H9 (cell line): ENCODE measurements around the gene R3HDM2. TPM values are rescaled to one million over a fixed set of nuclear protein-coding genes. Genes with fewer than 3 reads are reported as not detected.
A peak's percentile ranks its signal among the peaks of the same experiment; 100 is the strongest.

Experiments
- DNase-seq: peaks from one replicate; pipeline ENCODE4 v3.0.0-alpha.2; 2017
- H2AFZ ChIP-seq: one replicate; pipeline ENCODE4 v1.6.1; 2013; ENCODE audit warnings: mild to moderate bottlenecking, low read length, control low read depth, moderate library complexity
- H2AK5ac ChIP-seq: 2 replicates; pipeline ENCODE4 v1.6.1; 2013; ENCODE audit warnings: low read length, control low read depth, mixed read lengths; ENCODE audit not compliant: insufficient read length
- H2BK120ac ChIP-seq: one replicate; pipeline ENCODE4 v1.6.1; 2013; ENCODE audit warnings: low read depth, mild to moderate bottlenecking, low read length, control low read depth, inconsistent platforms; ENCODE audit not compliant: poor library complexity, severe bottlenecking
- H2BK12ac ChIP-seq: 2 replicates; pipeline ENCODE4 v1.6.1; 2013; ENCODE audit warnings: low read length, control low read depth, mixed read lengths, low read depth; ENCODE audit not compliant: insufficient read length
- H2BK15ac ChIP-seq: 2 replicates; pipeline ENCODE4 v1.6.1; 2013; ENCODE audit warnings: low read depth, low read length, control low read depth
- H2BK20ac ChIP-seq: one replicate; pipeline ENCODE4 v1.6.1; 2013; ENCODE audit warnings: low read depth, mild to moderate bottlenecking, low read length, control low read depth, inconsistent platforms; ENCODE audit not compliant: poor library complexity, severe bottlenecking
- H2BK5ac ChIP-seq: 2 replicates; pipeline ENCODE4 v1.6.1; 2013; ENCODE audit warnings: low read length, control low read depth, mixed read lengths; ENCODE audit not compliant: insufficient read length
- H3K14ac ChIP-seq: 2 replicates; pipeline ENCODE4 v1.6.1; 2013; ENCODE audit warnings: low read length, control low read depth; ENCODE audit not compliant: insufficient read depth
- H3K18ac ChIP-seq: 2 replicates; pipeline ENCODE4 v1.6.1; 2013; ENCODE audit warnings: low read depth, mild to moderate bottlenecking, mixed read lengths, low read length, control low read depth; ENCODE audit not compliant: insufficient read length
- H3K23ac ChIP-seq: 2 replicates; pipeline ENCODE4 v1.6.1; 2013; ENCODE audit warnings: low read length, control low read depth, mixed read lengths, low read depth; ENCODE audit not compliant: insufficient read length
- H3K23me2 ChIP-seq: 2 replicates; pipeline ENCODE4 v1.6.1; 2013; ENCODE audit warnings: low read depth, mild to moderate bottlenecking, mixed read lengths, low read length, control low read depth; ENCODE audit not compliant: insufficient read length, poor library complexity, severe bottlenecking
- H3K27ac ChIP-seq: 2 replicates; pipeline ENCODE4 v1.5.1; 2013; ENCODE audit warnings: low read length, control low read depth, mixed read lengths, low read depth; ENCODE audit not compliant: insufficient read length
- H3K27me3 ChIP-seq: 2 replicates; pipeline ENCODE4 v1.6.1; 2013; ENCODE audit warnings: low read length, control low read depth, inconsistent platforms; ENCODE audit not compliant: insufficient read depth
- H3K4ac ChIP-seq: 2 replicates; pipeline ENCODE4 v1.6.1; 2013; ENCODE audit warnings: low read depth, mild to moderate bottlenecking, control low read depth, inconsistent platforms, low read length, moderate library complexity
- H3K4me1 ChIP-seq: 2 replicates; pipeline ENCODE4 v1.6.1; 2013; ENCODE audit warnings: low read length, control low read depth, inconsistent platforms; ENCODE audit not compliant: insufficient read depth
- H3K4me2 ChIP-seq: 2 replicates; pipeline ENCODE4 v1.6.1; 2013; ENCODE audit warnings: low read length, control low read depth, mixed read lengths; ENCODE audit not compliant: insufficient read length, insufficient read depth
- H3K56ac ChIP-seq: 2 replicates; pipeline ENCODE4 v1.6.1; 2013; ENCODE audit warnings: low read depth, mild to moderate bottlenecking, mixed read lengths, low read length, control low read depth; ENCODE audit not compliant: insufficient read length
- H3K79me1 ChIP-seq: 2 replicates; pipeline ENCODE4 v1.6.1; 2013; ENCODE audit warnings: low read depth, mild to moderate bottlenecking, moderate library complexity, low read length, control low read depth, inconsistent platforms; ENCODE audit not compliant: insufficient read depth, poor library complexity, severe bottlenecking
- H3K79me2 ChIP-seq: 2 replicates; pipeline ENCODE4 v1.6.1; 2013; ENCODE audit warnings: low read length, control low read depth, inconsistent platforms; ENCODE audit not compliant: insufficient read depth
- H3K9ac ChIP-seq: 2 replicates; pipeline ENCODE4 v1.6.1; 2013; ENCODE audit warnings: low read length, control low read depth, mixed read lengths; ENCODE audit not compliant: insufficient read length; ENCODE audit errors: extremely low read depth
- H3K9me3 ChIP-seq: one replicate; pipeline ENCODE4 v1.6.1; 2013; ENCODE audit warnings: low read depth, low read length, inconsistent platforms; ENCODE audit not compliant: control insufficient read depth
- H3T11ph ChIP-seq: one replicate; pipeline ENCODE4 v1.6.1; 2013; ENCODE audit warnings: mild to moderate bottlenecking, low read length, control low read depth, inconsistent platforms
- H4K20me1 ChIP-seq: one replicate; pipeline ENCODE4 v1.6.1; 2013; ENCODE audit not compliant: control insufficient read depth, insufficient read length, insufficient read depth
- H4K5ac ChIP-seq: 2 replicates; pipeline ENCODE4 v1.6.1; 2013; ENCODE audit warnings: low read depth, mild to moderate bottlenecking, mixed read lengths, low read length, control low read depth; ENCODE audit not compliant: insufficient read length
- H4K8ac ChIP-seq: replicated peaks from 2 replicates; pipeline ENCODE4 v1.6.1; 2013; ENCODE audit warnings: low read length, control low read depth, mixed read lengths, low read depth; ENCODE audit not compliant: insufficient read length
- H4K91ac ChIP-seq: 2 replicates; pipeline ENCODE4 v1.6.1; 2013; ENCODE audit warnings: low read depth, mild to moderate bottlenecking, moderate library complexity, mixed read lengths, low read length, control low read depth; ENCODE audit not compliant: insufficient read length
- H3K27ac Mint-ChIP-seq, 3 experiments: 2 replicates in 2 of 3; 3 replicates in 1 of 3; pipeline ENCODE4 v1.8.0; 2020 to 2021; ENCODE audit warnings: mixed read lengths in 3 of 3, mild to moderate bottlenecking in 1 of 3, moderate library complexity in 1 of 3
- H3K27me3 Mint-ChIP-seq: 2 replicates; pipeline ENCODE4 v1.8.0; 2021; ENCODE audit warnings: low read depth, mild to moderate bottlenecking, moderate library complexity, mixed read lengths
- H3K36me3 Mint-ChIP-seq, 3 experiments: 2 replicates in 2 of 3; 3 replicates in 1 of 3; pipeline ENCODE4 v1.8.0; 2020 to 2021; ENCODE audit warnings: low read depth in 3 of 3, mixed read lengths in 3 of 3; ENCODE audit not compliant: insufficient read depth in 1 of 3
- H3K4me1 Mint-ChIP-seq, 2 experiments: 2 replicates each; pipeline ENCODE4 v1.8.0; 2020; ENCODE audit warnings: mixed read lengths in 2 of 2
- H3K4me3 Mint-ChIP-seq, 2 experiments: 2 replicates in 1 of 2; 3 replicates in 1 of 2; pipeline ENCODE4 v1.8.0; 2020 to 2021; ENCODE audit warnings: mild to moderate bottlenecking in 2 of 2, mixed read lengths in 2 of 2, moderate library complexity in 1 of 2
- H3K9me3 Mint-ChIP-seq, 2 experiments: 2 replicates in 1 of 2; 3 replicates in 1 of 2; pipeline ENCODE4 v1.8.0; 2020; ENCODE audit warnings: mild to moderate bottlenecking in 2 of 2, mixed read lengths in 2 of 2, moderate library complexity in 1 of 2
- WGBS: extraction: QIAGEN DNeasy Blood & Tissue Kit; methylation state at CpG from one replicate; pipeline ENCODE4 v1.1.7; 2013; ENCODE audit warnings: missing lambda C conversion rate, low lambda C conversion rate, mixed read lengths; ENCODE audit not compliant: insufficient read length; ENCODE audit errors: extremely low coverage; 5-methylcytosine and 5-hydroxymethylcytosine counted together
- total RNA-seq: library from RNA; stranded (reverse); gene quantifications from 2 replicates; pipeline ENCODE4 v1.2.1, GENCODE V29; 2021
- TF ChIP-seq, protein P1 (sequence below): fragments of 200-600 bp; sonication (generic); conservative IDR thresholded peaks from 3 replicates; pipeline ENCODE4 v1.8.0; 2021; ENCODE audit warnings: antibody characterized with exemption, mild to moderate bottlenecking

Gene R3HDM2
- total RNA-seq, 1 experiment from 2014 or later: 43.9 TPM

- H3K23me2 ChIP-seq: peaks cover 15% of the 10 kb centered on the region
- H3K23ac ChIP-seq: no peak overlapping the region
- H4K91ac ChIP-seq: no peak overlapping the region
- no peak for DNase-seq
- H2AFZ ChIP-seq: no peak overlapping the region
- H3K79me1 ChIP-seq: no peaks in the 10 kb centered on the region
- peaks cover 37 to 47% of the 10 kb centered on the region in 2 experiments for H3K4me1 Mint-ChIP-seq
- TF ChIP-seq, protein P1, sequence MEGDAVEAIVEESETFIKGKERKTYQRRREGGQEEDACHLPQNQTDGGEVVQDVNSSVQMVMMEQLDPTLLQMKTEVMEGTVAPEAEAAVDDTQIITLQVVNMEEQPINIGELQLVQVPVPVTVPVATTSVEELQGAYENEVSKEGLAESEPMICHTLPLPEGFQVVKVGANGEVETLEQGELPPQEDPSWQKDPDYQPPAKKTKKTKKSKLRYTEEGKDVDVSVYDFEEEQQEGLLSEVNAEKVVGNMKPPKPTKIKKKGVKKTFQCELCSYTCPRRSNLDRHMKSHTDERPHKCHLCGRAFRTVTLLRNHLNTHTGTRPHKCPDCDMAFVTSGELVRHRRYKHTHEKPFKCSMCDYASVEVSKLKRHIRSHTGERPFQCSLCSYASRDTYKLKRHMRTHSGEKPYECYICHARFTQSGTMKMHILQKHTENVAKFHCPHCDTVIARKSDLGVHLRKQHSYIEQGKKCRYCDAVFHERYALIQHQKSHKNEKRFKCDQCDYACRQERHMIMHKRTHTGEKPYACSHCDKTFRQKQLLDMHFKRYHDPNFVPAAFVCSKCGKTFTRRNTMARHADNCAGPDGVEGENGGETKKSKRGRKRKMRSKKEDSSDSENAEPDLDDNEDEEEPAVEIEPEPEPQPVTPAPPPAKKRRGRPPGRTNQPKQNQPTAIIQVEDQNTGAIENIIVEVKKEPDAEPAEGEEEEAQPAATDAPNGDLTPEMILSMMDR: no peak
- no peak overlapping the region for H3K14ac ChIP-seq
- H3K27ac Mint-ChIP-seq: peak overlapping the region in 1 of 3 experiments; percentile 44; a peak in 3 of 7 replicates
- no peak overlapping the region for H4K5ac ChIP-seq
- H3K4ac ChIP-seq: no peak overlapping the region
- H3K4me1 ChIP-seq: no peaks in the 10 kb centered on the region; the same call in 1 of the 2 replicates
- no peak overlapping the region for H3K4me2 ChIP-seq
- no peak overlapping the region for H2BK12ac ChIP-seq
- peaks cover 1% of the 10 kb centered on the region for H3K27me3 Mint-ChIP-seq
- H3T11ph ChIP-seq: no peak overlapping the region
- no peak overlapping the region for H2BK120ac ChIP-seq
- H3K79me2 ChIP-seq: no peaks in the 10 kb centered on the region
- peaks cover 0 to 2% (median 0%) of the 10 kb centered on the region in 3 experiments; a peak in 2 of 7 replicates for H3K36me3 Mint-ChIP-seq
- no peaks in the 10 kb centered on the region for H3K27me3 ChIP-seq
- WGBS: no CpG with 5 or more reads among the region's 9 CpGs
- H3K27ac ChIP-seq: no peak overlapping the region
- H3K9me3 ChIP-seq: no peaks in the 10 kb centered on the region
- H3K56ac ChIP-seq: no peak overlapping the region
- no peak overlapping the region for H2BK20ac ChIP-seq
- no peak overlapping the region for H3K9ac ChIP-seq
- H3K4me3 Mint-ChIP-seq: no peak overlapping the region; a peak in 1 of 5 replicates
- no peak overlapping the region for H2AK5ac ChIP-seq
- H3K9me3 Mint-ChIP-seq: no peaks in the 10 kb centered on the region
- no peak overlapping the region for H2BK15ac ChIP-seq
- H4K8ac ChIP-seq: no peak overlapping the region
- no peaks in the 10 kb centered on the region for H4K20me1 ChIP-seq
- H3K18ac ChIP-seq: no peak overlapping the region
- no peak overlapping the region for H2BK5ac ChIP-seq
Measured at GRCh38 chr12:57452181-57452936, 21.5 kb upstream of the R3HDM2 start.
